Measurements from ENCODE around the gene LRMDA. TPM values are rescaled to one million over a fixed set of nuclear protein-coding genes. Genes with fewer than 3 reads are reported as not detected.

The LRMDA gene
- total RNA-seq, 2 donors from 2014 or later: 12.2 to 25.4 TPM

GRCh38 chr10:75633568-75633967 lies 202.1 kb downstream of the LRMDA start:
- Histone ChIP-seq H3K27ac (no peak overlapping the region), H3K27me3 (no peaks in the 10 kb centered on the region), H3K36me3 (replicated peaks in 1 of 2; ENCODE audit: insufficient read depth in 1 of 2, low read depth in 2 of 2) (no peaks in the 10 kb centered on the region), H3K4me1 (peaks cover 7% of the 10 kb centered on the region), H3K9me3 (no peaks in the 10 kb centered on the region), H3K4me3 (no peak overlapping the region)
- DNase-seq: no peak
- WGBS, 2 donors: 88 to 97% methylated on average over 2 of the region's 2 CpGs
- no peak for ATAC-seq
- no peak for TF ChIP-seq POLR2A (IDR thresholded peaks at IDR 0.05)
- TF ChIP-seq, protein P1, sequence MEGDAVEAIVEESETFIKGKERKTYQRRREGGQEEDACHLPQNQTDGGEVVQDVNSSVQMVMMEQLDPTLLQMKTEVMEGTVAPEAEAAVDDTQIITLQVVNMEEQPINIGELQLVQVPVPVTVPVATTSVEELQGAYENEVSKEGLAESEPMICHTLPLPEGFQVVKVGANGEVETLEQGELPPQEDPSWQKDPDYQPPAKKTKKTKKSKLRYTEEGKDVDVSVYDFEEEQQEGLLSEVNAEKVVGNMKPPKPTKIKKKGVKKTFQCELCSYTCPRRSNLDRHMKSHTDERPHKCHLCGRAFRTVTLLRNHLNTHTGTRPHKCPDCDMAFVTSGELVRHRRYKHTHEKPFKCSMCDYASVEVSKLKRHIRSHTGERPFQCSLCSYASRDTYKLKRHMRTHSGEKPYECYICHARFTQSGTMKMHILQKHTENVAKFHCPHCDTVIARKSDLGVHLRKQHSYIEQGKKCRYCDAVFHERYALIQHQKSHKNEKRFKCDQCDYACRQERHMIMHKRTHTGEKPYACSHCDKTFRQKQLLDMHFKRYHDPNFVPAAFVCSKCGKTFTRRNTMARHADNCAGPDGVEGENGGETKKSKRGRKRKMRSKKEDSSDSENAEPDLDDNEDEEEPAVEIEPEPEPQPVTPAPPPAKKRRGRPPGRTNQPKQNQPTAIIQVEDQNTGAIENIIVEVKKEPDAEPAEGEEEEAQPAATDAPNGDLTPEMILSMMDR (IDR thresholded peaks at IDR 0.05): no peak
- intact Hi-C loops (cut with DNase I): no loop called here

DNA sequence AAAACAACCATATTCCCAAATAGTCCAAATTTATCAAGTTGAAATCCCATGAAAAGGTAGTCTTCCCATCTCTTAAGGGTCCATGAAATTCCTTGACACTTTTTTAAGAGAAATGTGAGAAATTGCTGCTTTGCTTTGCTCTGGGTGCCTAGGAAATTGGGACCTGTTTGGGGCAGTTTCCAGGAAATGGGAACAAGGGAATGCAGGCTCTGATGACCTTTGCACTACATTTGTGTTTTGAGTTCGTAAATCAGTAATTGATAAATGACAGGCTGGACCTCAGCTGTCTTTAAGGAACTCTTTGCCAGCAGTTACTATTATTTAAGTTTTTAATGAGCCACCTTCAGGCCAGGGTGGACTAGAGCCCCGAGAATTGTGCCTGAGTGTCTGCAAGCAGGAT lies 203.5 kb downstream of the LRMDA start:
- Histone ChIP-seq H3K4me3 (no peak overlapping the region), H3K27ac (no peak overlapping the region), H3K4me1 (peaks cover 7% of the 10 kb centered on the region), H3K27me3 (no peaks in the 10 kb centered on the region), H3K9me3 (no peaks in the 10 kb centered on the region), H3K36me3 (replicated peaks in 1 of 2; ENCODE audit: insufficient read depth in 1 of 2, low read depth in 2 of 2) (no peaks in the 10 kb centered on the region)
- ATAC-seq (no peak), DNase-seq (no peak)
- intact Hi-C loops (cut with DNase I): no loop called here
- TF ChIP-seq POLR2A (IDR thresholded peaks at IDR 0.05): no peak
- TF ChIP-seq, protein P1 (IDR thresholded peaks at IDR 0.05): no peak
- 55% methylated on average over 2 of the region's 2 CpGs for WGBS, 2 donors

- no peaks in the 10 kb centered on the region for H3K27me3 ChIP-seq
- ATAC-seq: no peak
- H3K9me3 ChIP-seq: no peaks in the 10 kb centered on the region
- no peak overlapping the region for H3K27ac ChIP-seq
- H3K4me3 ChIP-seq: no peak overlapping the region
- no peaks in the 10 kb centered on the region for H3K36me3 ChIP-seq (replicated peaks in 1 of 2; ENCODE audit: insufficient read depth in 1 of 2, low read depth in 2 of 2)
- intact Hi-C loops (cut with DNase I): no loop called here
- no peak for DNase-seq
- H3K4me1 ChIP-seq: peaks cover 7% of the 10 kb centered on the region
- TF ChIP-seq, protein P1 (IDR thresholded peaks at IDR 0.05): no peak
- no peak for TF ChIP-seq POLR2A (IDR thresholded peaks at IDR 0.05)
- 93 to 95% methylated on average over 2 of the region's 2 CpGs for WGBS, 2 donors
These were observed 207.3 kb downstream of the LRMDA start for GRCh38 chr10:75638752-75639151.

- DNase-seq (no peak), ATAC-seq (no peak)
- Histone ChIP-seq H3K4me3 (no peak overlapping the region), H3K4me1 (peaks cover 7% of the 10 kb centered on the region), H3K27me3 (no peaks in the 10 kb centered on the region), H3K9me3 (no peaks in the 10 kb centered on the region), H3K36me3 (replicated peaks in 1 of 2; ENCODE audit: insufficient read depth in 1 of 2, low read depth in 2 of 2) (no peaks in the 10 kb centered on the region), H3K27ac (peak overlapping the region in 3 of 4 donors; percentile 9 to 71 (median 60))
- 90 to 96% methylated on average over 7 of the region's 7 CpGs for WGBS, 2 donors
- intact Hi-C loops (cut with DNase I): no loop called here
- TF ChIP-seq, protein P1 (IDR thresholded peaks at IDR 0.05): no peak
- no peak for TF ChIP-seq POLR2A (IDR thresholded peaks at IDR 0.05)
These were observed 208.3 kb downstream of the LRMDA start for GRCh38 chr10:75639736-75640135.

DNA sequence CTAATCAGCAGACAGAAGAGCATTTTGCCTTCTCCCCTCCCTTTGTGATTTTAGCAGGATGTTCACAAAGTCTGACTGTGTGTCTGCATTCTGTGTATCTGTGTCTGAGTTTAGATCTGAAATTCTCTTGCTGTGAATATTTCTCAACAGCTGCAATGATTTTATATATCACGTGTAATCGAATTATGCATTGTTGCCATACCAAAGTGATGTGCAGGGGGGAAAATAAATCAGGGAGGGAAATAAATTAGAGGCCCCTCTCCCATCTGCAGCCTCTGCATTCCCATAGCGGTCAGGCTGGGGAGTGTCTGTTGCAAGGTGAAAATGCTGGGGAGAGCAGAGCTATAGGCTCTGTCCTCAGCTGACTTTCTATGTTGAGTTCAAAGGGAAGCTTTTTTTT lies 209.0 kb downstream of the LRMDA start:
- intact Hi-C loops (cut with DNase I): no loop called here
- no peaks in the 10 kb centered on the region for H3K9me3 ChIP-seq
- DNase-seq (no peak), ATAC-seq (peak; percentile 45)
- no peaks in the 10 kb centered on the region for H3K36me3 ChIP-seq (replicated peaks in 1 of 2; ENCODE audit: insufficient read depth in 1 of 2, low read depth in 2 of 2)
- TF ChIP-seq POLR2A (IDR thresholded peaks at IDR 0.05): no peak
- TF ChIP-seq, protein P1 (IDR thresholded peaks at IDR 0.05): no peak
- 74 to 77% methylated on average over 3 of the region's 3 CpGs for WGBS, 2 donors
- H3K27me3 ChIP-seq: no peaks in the 10 kb centered on the region
- no peak overlapping the region for H3K4me3 ChIP-seq
- H3K4me1 ChIP-seq: peaks cover under 1% of the 10 kb centered on the region
- H3K27ac ChIP-seq: peak overlapping the region in 3 of 4 donors; percentile 53 to 71 (median 60)

All from body of pancreas (tissue), 4 donors.